Heart left ventricle (tissue), 16 donors: ENCODE data around the gene ACSL6. TPM values are rescaled to one million over a fixed set of nuclear protein-coding genes. Genes with fewer than 3 reads are reported as not detected.

Experiments
- ATAC-seq, 4 donors: fragments of 200-7000 bp; cut with Tn5 transposase; one replicate each; pipeline ENCODE4 v1.9.1; 2020 to 2022; ENCODE audit warnings: moderate library complexity in 4 of 4, mild to moderate bottlenecking in 3 of 4, moderate number of reproducible peaks in 1 of 4
- DNase-seq, 5 donors: peaks; one replicate each; pipeline ENCODE4 v3.0.0-alpha.2; 2020
- H3K27ac ChIP-seq, 12 donors: fragments of 200-600 bp; sonication (generic) in 4 of 12; one replicate each; pipeline versions ENCODE4 v1.5.0 to v1.8.0; 2016 to 2022; ENCODE audit warnings: mild to moderate bottlenecking in 2 of 12
- H3K27me3 ChIP-seq, 9 donors: fragments of 200-600 bp; sonication (generic) in 2 of 9; one replicate each; pipeline versions ENCODE4 v1.5.1 to v1.8.0; 2016 to 2022; ENCODE audit warnings: mild to moderate bottlenecking in 3 of 9
- H3K36me3 ChIP-seq, 9 donors: fragments of 200-600 bp; sonication (generic) in 2 of 9; one replicate each; pipeline versions ENCODE4 v1.5.0 to v1.8.0; 2018 to 2022; ENCODE audit warnings: mild to moderate bottlenecking in 2 of 9
- H3K4me1 ChIP-seq, 12 donors: fragments of 200-600 bp; sonication (generic) in 4 of 12; one replicate each; pipeline versions ENCODE4 v1.5.0 to v1.8.0; 2016 to 2022; ENCODE audit warnings: mild to moderate bottlenecking in 3 of 12
- H3K4me3 ChIP-seq, 12 donors: fragments of 200-600 bp; sonication (generic) in 4 of 12; one replicate each; pipeline versions ENCODE4 v1.5.0 to v1.8.0; 2017 to 2022; ENCODE audit warnings: mild to moderate bottlenecking in 9 of 12, moderate library complexity in 4 of 12
- H3K9me3 ChIP-seq, 12 donors: fragments of 200-600 bp; sonication (generic) in 4 of 12; one replicate each; pipeline versions ENCODE4 v1.5.0 to v1.8.0; 2016 to 2022; ENCODE audit warnings: mild to moderate bottlenecking in 1 of 12
- POLR2A ChIP-seq, 2 donors: fragments of 450-650 bp; IDR thresholded peaks; one replicate each; pipeline ENCODE4 v1.6.1; 2017; ENCODE audit warnings: antibody characterized with exemption in 2 of 2, mild to moderate bottlenecking in 2 of 2, moderate library complexity in 2 of 2
- WGBS, 4 donors: extraction: QIAGEN DNeasy Blood & Tissue Kit in 2 of 4; methylation state at CpG; one replicate each; pipeline versions ENCODE4 v1.1.5 to v1.1.7; 2013 to 2018; 5-methylcytosine and 5-hydroxymethylcytosine counted together
- intact Hi-C, 10 donors: fragments of 100-400 bp; cut with DNase I; formaldehyde crosslinking; loops; one replicate each; pipeline versions ENCODE4 v1.11.1 to v1.14.2; 2022
- polyA plus RNA-seq, 2 donors: library from polyadenylated mRNA; stranded (reverse); fragments of 200-250 nt; gene quantifications; one replicate each; pipeline ENCODE4 v1.2.3, GENCODE V29; 2013
- total RNA-seq, 9 donors: library from RNA; depleted of rRNA in 2 of 9; stranded (reverse); fragments of >200 nt in 2 of 9; fragmentation: NEBNext Ultra II Directional in 3 of 9; extraction: Animal tissue kit (Norgen Biotek cat#: 25700) in 3 of 9; gene quantifications; one replicate each; pipeline versions ENCODE4 v1.1.0 to v1.2.4, GENCODE V29; 2016 to 2023
- TF ChIP-seq, protein P1 (sequence below), 12 donors: fragments of 200-600 bp; sonication (generic) in 4 of 12; IDR thresholded peaks; one replicate each; pipeline versions ENCODE4 v1.5.0 to v1.8.0; 2018 to 2022; ENCODE audit warnings: antibody characterized with exemption in 12 of 12, mild to moderate bottlenecking in 5 of 12
- donor health status: ischemic (EF 13 %, LVEDD 7.1; RV severe dilation, severe dysfunction).
- donor health status: healthy with polysubstance abuse.
- donor health status: DM: no; HTN: yes; CAD: no.
- donor health status: DM: no; HTN: no; CAD: no.
- donor health status: ischemic (EF 25% LVEDD 6.9; RV normal size, moderate dysfunction).
- donor health status: ischemic (EF 25% LVEDD 5.7; RV mildly dilated, moderate dysfunction).
- donor health status: healthy.
- donor health status: DM: yes; HTN: yes; CAD: no.
- donor health status: ischemic (EF 35%, LVEDD 5.7; RV mildly dilated, moderate dysfunction).
- donor health status: nonischemic (EF 11% LVEDD 7.7; RV severe dilation, severe dysfunction).
- donor health status: DM: yes; HTN: yes; CAD: no.
- donor health status: PGD.
- donor health status: ischemic (EF 29% LVEDD 5.4; RV normal size, mild dysfunction).
- donor health status: nonischemic (EF 23%, LVEDD 6.1; RV moderate dilation, normal function).

The ACSL6 gene
- total and polyA plus RNA-seq, 11 donors: 0.33 to 3.8 (median 2.1) TPM

DNA sequence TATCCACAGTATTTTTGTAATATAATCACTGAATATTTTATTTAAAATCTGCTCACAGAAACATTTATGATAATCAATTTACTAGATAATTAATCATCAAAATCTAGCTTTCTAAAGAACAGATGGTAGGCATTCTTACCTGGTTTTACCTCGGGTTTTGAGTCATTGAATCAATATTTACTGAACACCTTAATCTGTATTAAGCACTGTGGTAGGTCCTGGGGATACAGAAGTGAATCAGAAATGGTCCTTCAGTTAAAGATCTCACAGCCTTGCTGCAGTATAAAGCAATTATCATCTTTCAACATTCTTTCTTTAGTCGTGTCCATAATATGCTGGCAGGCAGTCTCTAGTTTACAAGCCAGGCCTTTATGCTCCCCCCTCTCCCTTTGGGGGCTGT is 64.0 kb downstream of the ACSL6 start:
- ATAC-seq: no peak
- TF ChIP-seq, protein P1, sequence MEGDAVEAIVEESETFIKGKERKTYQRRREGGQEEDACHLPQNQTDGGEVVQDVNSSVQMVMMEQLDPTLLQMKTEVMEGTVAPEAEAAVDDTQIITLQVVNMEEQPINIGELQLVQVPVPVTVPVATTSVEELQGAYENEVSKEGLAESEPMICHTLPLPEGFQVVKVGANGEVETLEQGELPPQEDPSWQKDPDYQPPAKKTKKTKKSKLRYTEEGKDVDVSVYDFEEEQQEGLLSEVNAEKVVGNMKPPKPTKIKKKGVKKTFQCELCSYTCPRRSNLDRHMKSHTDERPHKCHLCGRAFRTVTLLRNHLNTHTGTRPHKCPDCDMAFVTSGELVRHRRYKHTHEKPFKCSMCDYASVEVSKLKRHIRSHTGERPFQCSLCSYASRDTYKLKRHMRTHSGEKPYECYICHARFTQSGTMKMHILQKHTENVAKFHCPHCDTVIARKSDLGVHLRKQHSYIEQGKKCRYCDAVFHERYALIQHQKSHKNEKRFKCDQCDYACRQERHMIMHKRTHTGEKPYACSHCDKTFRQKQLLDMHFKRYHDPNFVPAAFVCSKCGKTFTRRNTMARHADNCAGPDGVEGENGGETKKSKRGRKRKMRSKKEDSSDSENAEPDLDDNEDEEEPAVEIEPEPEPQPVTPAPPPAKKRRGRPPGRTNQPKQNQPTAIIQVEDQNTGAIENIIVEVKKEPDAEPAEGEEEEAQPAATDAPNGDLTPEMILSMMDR (IDR thresholded peaks at IDR 0.05): no peak
- no peak for TF ChIP-seq POLR2A (IDR thresholded peaks at IDR 0.05)
- 55 to 67% (median 63%) methylated on average over 2 of the region's 2 CpGs for WGBS, 4 donors
- Histone ChIP-seq H3K27ac (no peak overlapping the region), H3K4me1 (peaks cover 0 to 5% (median 0%) of the 10 kb centered on the region in 12 donors), H3K36me3 (no peaks in the 10 kb centered on the region), H3K27me3 (no peaks in the 10 kb centered on the region), H3K4me3 (no peak overlapping the region), H3K9me3 (no peaks in the 10 kb centered on the region)
- no peak for DNase-seq
- intact Hi-C loops: no loop called here

- TF ChIP-seq, protein P1 (IDR thresholded peaks at IDR 0.05): no peak
- no peak for TF ChIP-seq POLR2A (IDR thresholded peaks at IDR 0.05)
- 73 to 84% (median 78%) methylated on average over 24 of the region's 24 CpGs for WGBS, 4 donors
- Histone ChIP-seq H3K27me3 (no peaks in the 10 kb centered on the region), H3K4me1 (peaks cover 0 to 5% (median 0%) of the 10 kb centered on the region in 12 donors), H3K4me3 (no peak within 1 kb of the TSS), H3K27ac (no peak within 1 kb of the TSS), H3K36me3 (no peaks in the 10 kb centered on the region), H3K9me3 (no peaks in the 10 kb centered on the region)
- intact Hi-C loops: no loop called here
- DNase-seq: no peak
- ATAC-seq: no peak
Observed at GRCh38 chr5:131945551-131946168, 65.8 kb downstream of the ACSL6 start, which contains the start of gene MEIKIN. Gene MEIKIN (minus strand): TSS chr5:131945663. CDS start chr5:131945505, 158 bp downstream.

DNA sequence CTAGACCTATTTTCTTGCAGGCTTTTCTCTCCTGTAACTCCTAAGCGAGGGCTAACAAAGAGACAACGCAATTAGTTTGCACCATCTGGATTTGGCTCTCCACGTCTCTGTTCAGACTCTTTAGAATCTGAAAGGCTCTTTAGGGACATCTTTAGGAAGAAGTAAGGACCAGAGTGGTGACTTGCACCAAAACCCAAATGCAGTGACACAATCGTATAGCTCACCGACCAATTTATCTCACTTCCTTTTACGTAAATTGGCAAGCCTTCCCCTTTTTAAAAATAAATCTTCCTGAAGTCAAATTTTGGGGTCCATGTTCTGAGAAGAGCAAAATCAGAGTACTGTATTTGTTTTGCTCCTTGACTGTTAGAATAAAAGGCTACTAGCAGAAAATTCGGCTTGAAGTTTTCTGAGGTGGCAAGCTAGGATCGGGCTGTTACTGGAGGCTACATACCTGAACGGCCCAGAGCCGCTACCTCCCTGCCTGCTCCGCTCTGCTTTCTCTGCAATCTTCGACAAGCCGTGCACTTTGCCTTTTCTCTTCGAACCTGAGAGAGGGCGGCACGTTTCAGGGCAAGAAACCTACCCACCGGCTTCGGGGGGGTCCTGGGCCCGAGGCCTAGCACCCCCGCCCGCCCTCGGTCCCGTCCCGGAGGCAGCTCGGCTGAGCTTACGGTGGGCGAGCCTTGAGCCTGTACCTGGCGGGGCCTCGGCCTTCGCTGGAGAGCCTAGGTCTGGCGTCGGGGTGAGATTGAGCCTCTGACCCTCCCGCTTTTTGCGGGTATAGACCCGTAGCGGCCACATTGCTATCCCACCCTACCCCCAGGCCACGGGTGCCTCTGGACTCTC is 66.5 kb downstream of the ACSL6 start:
- peaks cover 0 to 5% (median 0%) of the 10 kb centered on the region in 12 donors for H3K4me1 ChIP-seq
- no peaks in the 10 kb centered on the region for H3K36me3 ChIP-seq
- intact Hi-C loops: no loop called here
- ATAC-seq (no peak), DNase-seq (no peak)
- H3K27me3 ChIP-seq: no peaks in the 10 kb centered on the region
- H3K27ac ChIP-seq: no peak overlapping the region
- 77 to 80% (median 78%) methylated on average over 26 to 37 of the region's 37 CpGs for WGBS, 4 donors
- H3K4me3 ChIP-seq: no peak overlapping the region
- TF ChIP-seq, protein P1 (IDR thresholded peaks at IDR 0.05): no peak
- TF ChIP-seq POLR2A (IDR thresholded peaks at IDR 0.05): no peak
- no peaks in the 10 kb centered on the region for H3K9me3 ChIP-seq

DNA sequence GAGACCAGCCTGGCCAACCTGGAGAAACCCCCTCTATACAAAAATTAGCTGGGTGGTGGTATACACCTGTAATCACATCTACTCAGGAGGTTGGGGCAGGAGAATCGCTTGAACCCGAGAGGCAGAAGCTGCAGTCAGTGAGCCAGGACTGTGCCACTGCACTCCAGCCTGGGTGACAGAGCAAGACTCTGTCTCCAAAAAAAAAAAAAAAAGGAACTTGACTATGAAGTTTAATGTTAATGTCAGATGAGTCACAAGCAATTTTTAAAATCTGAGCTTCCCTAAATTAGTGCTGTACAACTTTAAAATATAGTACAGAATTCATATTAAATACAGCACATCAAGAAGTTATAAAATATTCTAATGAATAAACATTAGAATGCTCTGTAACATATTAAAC is 67.5 kb downstream of the ACSL6 start:
- Histone ChIP-seq H3K4me3 (no peak overlapping the region), H3K27me3 (no peaks in the 10 kb centered on the region), H3K27ac (no peak overlapping the region), H3K4me1 (peaks cover 0 to 5% (median 0%) of the 10 kb centered on the region in 12 donors), H3K9me3 (no peaks in the 10 kb centered on the region), H3K36me3 (no peaks in the 10 kb centered on the region)
- no peak for ATAC-seq
- TF ChIP-seq, protein P1 (IDR thresholded peaks at IDR 0.05): no peak
- TF ChIP-seq POLR2A (IDR thresholded peaks at IDR 0.05): no peak
- no peak for DNase-seq
- WGBS, 4 donors: 88 to 92% (median 92%) methylated on average over 2 of the region's 2 CpGs
- intact Hi-C loops: no loop called here
